ENCODE results near the gene IGSF21.
"Not testable (repeated sequence)": the region's sequence is repeated elsewhere in the genome, so short reads cannot be mapped to it uniquely, and the experiment has no call there.

The IGSF21 gene

DNA sequence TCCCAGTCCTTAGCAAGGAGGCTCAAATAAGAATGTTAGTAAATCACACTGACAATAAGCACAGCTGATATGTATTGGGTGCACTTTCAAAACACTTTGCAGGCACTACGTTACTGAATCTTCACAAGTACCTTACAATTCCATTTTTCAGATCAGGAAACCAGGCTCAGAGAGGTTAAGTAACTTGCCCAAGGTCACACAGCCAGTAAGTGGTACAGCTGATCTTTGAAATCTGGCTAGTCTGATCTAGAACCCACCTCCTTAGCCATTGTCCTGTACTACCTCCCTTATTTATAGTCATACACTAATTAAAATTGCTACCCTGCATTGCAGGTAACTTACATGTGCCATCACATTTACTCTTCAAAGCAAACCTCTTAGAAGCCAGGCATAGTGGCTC is 251.0 kb downstream of the IGSF21 start:
- no peak for DNase-seq (ENCODE audit: low spot score)

DNA sequence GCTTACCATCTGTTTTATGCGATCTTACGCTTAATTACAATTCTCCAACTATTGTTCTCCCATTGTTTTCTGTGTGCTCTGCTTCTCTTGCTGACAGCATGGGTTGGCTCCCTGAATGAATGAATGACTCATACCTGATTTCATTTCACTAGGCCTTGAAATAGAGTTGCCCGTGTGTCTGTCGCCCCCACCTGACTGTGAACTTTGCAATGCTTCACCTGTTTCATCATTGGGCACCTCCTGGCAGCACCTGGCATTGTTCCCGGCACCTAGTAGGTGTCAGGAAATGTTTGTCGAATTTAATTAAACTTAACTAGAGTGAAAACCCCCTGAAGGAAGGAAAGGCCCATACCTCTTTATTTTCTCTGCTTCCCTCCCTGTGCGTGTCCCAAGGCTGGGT is 252.7 kb downstream of the IGSF21 start:
- DNase-seq (ENCODE audit: low spot score) = peak; percentile 50

DNA sequence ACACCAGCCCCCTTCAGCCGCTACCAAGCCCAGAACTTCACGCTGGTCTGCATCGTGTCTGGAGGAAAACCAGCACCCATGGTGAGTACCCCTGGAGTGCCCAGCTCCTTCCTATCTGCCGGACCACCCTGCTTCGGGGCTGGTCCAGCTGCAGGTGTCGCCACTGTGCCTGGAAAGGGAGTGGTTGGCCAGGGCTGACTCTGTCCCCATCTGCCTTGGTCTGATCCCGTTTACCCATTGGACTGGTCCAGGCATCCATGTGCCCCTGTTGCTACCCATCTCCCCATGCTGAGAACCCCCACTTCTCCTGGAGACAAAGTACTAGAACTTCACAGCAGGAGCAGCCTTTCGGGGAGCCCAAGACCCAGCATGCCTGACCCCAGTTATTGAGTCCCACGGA is 254.6 kb downstream of the IGSF21 start:
- no peak for DNase-seq (ENCODE audit: low spot score)

DNA sequence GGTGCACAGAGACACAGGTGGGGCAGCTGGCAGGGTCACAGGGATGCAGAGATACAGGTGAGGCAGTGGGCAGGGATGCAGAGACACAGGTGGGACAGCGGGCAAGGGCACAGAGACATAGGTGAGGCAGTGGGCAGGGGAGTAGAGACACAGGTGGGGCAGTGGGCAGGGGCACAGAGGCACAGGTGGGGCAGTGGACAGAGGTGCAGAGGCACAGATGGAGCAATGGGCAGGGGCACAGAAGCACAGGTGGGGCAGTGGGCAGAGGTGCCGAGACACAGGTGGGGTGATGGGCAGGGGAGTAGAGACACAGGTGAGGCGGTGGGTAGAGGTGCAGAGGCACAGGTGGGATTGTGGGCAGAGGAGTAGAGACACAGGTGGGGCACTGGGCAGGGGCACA is 255.8 kb downstream of the IGSF21 start:
- DNase-seq (ENCODE audit: low spot score) = no peak

DNA sequence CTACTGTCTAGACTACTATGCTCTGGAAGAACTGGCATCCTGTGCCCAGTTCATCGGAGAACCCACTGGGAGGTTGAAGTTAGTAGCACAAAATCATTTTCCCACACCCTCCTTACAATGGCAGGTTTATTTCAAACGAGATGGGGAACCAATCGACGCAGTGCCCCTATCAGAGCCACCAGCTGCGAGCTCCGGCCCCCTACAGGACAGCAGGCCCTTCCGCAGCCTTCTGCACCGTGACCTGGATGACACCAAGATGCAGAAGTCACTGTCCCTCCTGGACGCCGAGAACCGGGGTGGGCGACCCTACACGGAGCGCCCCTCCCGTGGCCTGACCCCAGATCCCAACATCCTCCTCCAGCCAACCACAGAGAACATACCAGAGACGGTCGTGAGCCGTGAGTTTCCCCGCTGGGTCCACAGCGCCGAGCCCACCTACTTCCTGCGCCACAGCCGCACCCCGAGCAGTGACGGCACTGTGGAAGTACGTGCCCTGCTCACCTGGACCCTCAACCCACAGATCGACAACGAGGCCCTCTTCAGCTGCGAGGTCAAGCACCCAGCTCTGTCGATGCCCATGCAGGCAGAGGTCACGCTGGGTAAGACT is 257.6 kb downstream of the IGSF21 start:
- no peak for DNase-seq (ENCODE audit: low spot score)

DNA sequence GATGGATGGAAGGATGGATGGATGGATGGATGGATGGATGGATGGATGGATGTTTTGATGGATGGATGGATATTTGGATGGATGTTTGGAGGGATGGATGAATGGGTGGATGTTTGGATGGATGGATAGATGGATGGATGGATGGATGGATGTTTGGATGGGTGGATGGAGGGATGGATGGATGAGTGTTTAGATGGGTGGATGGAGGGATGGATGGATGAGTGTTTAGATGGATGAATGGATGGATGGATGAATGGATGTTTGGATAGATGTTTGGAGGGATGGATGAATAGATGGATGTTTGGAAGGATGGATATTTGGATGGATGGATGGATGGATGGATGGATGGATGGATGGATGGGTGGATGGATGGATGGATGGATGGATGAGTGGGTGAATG is 264.9 kb downstream of the IGSF21 start:
- DNase-seq (ENCODE audit: low spot score) = not testable (repeated sequence)

DNA sequence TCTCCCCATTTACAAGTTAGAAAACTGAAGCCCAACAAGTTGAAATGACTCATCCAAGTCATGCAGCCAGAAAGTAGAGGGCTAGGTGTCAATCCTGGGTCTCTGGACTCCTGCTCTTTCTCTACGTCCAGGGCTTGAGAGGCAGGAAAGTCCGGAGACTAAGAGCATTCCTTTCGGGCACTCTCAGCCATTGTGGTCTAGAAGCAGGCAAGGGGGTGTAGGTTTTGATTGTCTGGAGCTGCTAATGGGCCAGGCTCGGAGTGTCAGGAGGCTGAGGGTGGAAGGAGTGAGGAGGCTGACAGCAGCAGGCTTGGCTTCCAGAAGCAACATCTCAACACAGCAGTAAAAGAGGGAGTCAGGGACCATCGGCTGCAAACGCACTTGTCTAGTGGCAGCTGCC is 265.6 kb downstream of the IGSF21 start:
- no peak for DNase-seq (ENCODE audit: low spot score)

DNA sequence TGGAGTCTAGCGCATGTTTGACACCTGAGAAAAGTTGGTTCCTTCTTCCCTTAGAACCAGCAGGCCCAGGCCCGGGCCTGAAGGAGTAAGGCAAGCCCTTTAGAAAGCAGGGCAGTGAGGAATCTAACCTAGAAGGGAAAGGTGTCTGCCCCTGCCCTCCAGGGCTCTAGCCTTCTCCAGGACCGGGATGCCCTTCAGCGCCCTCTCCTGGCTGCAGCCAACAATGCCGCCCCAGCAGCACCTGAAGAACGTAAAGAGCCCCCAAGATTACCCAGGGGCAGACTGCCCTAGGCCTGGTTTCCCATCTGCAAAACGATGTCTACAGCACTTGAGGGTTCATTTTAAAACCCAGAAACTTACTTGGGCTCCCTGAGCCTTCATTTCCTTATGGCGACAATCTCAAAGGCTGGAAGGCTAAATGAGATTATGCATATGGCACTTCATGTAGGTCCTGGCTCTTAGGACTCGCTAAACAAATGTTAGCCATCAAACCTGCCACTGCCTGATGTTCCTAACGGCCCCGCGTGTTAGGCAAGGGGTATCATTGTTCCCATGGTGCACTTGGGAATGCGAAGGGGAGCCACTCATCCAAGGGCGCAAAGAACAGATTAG is 266.4 kb downstream of the IGSF21 start:
- peak; percentile 37 for DNase-seq (ENCODE audit: low spot score)

DNA sequence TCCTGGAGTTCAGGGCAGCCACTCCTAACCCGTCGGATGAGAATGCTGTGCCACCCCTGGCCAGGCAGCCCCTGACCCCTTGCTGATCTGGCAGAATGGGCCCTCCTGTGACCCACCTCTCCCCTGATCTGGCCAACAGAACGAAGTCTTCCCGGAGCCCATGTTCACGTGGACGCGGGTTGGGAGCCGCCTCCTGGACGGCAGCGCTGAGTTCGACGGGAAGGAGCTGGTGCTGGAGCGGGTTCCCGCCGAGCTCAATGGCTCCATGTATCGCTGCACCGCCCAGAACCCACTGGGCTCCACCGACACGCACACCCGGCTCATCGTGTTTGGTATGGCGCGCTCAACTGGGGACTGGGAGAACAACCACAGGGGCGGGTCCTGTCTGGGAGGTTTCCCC is 269.1 kb downstream of the IGSF21 start:
- DNase-seq (ENCODE audit: low spot score) = no peak

DNA sequence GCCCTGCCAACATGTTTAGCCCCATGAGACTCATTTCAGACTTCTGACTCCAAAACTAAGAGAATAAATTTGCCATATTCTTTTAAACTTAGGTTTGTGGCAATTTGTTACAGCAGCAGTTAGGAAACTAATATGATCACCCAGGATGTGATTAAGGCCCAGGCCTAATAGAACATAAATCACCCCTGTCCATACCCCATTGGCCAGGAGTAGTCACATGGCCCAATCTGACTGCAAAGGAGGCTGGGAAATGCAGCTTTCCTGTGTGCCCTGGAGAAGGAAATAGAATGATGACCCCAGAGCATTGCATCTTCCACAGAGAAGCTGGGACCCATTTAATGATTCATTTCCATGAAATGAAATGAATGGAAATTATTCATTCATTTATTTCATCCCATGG is 272.7 kb downstream of the IGSF21 start:
- DNase-seq (ENCODE audit: low spot score) = no peak

DNA sequence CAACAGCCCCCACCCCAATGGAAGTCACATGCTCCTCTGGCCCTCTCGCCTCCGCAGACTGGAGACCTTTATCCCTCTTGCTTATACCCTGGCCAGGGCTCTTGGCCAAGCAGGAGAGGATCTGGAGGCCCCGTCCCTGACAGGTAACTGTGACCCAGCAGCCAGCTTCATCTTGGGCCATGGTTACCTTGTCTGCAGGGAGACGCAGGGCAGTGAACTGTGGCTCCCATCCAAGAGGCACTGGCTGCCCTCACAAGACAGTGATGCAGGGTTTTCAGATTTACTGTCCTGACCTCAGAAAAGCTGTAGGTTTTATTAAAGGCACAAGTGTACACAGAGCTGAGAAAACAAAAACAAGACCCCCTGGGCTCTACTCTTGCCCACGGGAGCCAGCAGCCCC is 276.5 kb downstream of the IGSF21 start:
- DNase-seq (ENCODE audit: low spot score) = no peak

DNA sequence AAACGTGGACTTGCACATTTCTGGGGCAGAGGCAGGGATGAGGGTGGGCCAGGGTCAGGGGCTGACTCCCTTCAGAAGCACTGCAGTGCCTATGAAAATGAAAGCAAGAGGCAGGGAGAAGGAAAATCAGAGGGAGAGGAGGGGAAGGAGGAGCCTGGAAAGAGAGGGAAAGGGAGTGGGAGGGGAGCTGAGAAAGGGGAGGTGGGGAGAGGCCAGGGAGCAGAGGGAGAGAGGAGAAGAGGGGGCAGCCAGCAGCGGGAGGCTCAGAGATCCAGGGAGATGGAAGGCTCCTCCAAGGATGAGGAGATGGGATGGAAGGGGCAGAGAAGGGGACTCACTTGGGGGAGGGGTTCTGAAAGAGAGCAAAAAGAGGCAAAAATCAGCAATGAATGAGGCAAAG is 276.9 kb downstream of the IGSF21 start:
- DNase-seq (ENCODE audit: low spot score) = no peak

DNA sequence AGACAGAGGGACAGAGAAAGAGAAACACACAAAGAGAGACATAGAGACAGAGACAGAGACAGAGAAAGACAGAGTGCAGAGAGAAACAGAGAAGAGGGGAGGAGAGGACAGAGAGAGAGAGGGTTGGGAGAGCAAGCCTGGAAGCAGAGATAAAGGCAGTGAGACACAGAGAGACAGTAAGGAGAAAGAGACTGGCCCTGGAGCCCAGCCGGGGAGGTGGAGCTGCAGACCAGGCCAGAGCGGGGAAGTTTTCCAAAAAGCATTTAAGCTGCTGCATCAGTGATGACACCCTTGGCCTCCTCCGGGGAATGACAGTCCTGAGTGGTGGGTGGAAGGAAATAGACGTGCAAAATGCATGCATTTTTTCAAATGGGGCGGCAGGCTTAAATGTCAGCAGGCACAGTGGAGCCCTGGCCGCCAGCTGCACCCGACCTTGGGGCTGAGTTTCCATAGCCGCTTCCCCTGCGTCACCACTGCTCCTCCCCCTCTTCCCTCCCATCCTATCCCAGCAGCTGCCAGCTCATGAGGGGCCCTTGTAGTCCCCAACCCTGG is 277.7 kb downstream of the IGSF21 start:
- DNase-seq (ENCODE audit: low spot score) = peak; percentile 70

DNA sequence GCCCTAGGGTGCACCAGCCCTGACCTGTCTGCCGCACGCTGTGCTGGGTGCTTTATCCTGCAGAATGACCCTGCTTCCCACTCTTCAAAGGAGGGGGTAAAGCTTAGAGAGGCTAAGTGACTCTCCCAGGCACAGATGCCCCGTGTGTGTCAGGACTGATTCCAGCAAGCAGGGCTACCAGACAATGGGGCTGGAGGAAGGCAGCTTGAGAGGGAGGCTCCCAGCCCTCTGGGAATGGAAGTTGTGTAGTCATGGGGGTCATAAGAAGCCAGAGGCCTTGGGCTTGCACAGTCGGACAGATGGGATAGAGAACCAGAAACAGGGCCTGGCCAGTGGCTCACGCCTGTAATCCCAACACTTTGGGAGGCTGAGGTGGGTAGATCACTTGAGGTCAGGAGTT is 279.0 kb downstream of the IGSF21 start:
- no peak for DNase-seq (ENCODE audit: low spot score)

DNA sequence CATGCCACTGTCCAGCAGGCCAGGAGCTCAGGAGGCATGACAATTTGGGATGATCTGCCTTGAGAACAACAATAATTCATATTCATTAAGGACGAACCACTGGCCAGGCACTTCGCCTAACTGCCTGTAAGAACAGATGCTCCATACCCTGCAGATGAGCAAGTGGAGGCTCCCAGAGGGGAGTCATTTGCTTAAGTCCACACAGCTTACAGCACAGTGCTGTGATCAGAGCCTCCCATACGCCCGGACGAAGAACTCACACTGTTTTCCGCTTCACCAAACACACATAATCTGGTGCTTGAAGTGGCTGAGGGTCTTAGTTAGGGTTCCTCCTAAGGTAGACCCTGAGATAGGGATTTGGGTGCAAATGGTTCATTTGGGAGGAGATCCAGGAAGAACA is 279.7 kb downstream of the IGSF21 start:
- DNase-seq (ENCODE audit: low spot score) = no peak

DNA sequence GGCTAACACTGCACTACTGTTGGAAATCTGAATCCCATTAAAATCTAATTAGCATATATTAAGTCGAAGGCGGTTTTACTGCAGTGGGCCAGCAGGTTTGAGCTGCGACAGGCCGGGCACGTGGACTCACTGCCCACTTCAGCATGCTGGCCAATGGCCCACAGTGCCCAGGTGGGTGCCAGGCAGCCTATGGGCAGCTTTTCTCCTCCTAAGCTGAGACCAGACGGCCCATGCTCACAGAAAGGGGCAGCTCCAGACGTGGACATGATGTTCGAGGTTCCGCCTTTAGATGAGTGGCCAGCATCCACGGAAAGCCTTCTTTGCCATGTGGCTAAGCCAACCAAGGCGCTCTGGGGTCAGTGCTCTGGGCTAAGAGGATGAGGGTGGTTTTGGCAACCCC is 283.4 kb downstream of the IGSF21 start:
- no peak for DNase-seq (ENCODE audit: low spot score)

DNA sequence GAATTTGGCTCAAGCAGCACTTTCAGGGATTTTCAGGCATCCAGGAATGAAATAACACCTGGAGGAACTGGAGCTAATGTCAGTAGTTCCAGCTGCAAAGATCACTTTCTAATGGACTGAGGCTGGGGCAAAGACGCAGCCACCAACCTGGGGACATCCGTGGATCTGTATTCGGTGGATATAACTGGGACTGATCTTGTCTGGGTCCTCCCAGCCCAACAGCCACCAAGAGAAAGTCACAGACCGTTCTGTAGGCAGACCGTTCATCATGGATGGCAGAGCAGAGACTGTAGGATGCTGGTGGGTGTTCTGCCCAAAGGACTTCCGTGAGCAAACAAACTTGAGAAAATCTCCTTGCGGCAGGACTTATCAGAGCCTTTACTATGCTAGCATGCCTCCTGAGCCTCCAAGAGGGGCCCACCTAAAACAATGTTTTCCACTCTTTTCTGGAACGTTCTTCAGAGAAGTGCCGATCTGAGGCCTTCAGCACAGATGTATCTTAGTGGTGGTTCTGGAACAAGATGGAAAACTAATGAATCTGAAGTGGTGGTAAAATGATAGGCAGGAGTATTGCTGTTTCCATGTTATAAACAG is 287.1 kb downstream of the IGSF21 start:
- DNase-seq (ENCODE audit: low spot score) = no peak

DNA sequence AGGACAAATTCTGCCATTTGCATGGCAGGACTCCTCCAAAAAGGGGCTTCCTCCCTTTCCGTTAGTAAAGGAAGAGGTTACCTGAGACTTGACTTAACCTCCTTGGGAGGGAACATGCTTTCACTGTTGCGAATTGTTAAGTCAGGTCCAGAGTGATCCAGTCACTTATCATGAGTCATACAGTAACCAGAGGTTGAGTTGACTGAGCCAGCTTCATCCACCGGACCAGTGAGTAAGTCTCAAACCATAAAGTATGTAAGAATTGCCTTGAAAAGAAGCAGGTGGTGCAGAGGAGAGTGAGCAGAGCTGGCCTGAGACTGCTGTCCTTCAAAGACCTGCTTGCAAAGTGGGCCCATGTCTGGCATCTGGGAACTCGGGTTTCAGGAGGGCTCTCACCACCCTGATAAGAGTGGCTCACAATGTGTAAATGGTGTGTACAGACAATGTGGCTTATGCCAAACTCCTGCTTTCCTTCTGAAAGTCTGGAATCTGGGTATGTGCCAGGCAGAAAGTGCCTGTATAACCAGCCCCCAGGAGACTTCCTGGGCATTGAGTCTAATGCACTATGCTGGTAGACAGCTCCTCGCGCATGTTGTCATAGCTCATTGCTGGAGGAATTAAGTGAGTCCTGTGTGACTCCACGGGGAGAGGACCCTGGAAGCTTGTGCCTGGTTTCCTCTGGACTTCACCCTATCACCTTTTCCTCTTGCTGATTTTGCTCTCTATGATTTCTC is 288.8 kb downstream of the IGSF21 start:
- DNase-seq (ENCODE audit: low spot score) = no peak

DNA sequence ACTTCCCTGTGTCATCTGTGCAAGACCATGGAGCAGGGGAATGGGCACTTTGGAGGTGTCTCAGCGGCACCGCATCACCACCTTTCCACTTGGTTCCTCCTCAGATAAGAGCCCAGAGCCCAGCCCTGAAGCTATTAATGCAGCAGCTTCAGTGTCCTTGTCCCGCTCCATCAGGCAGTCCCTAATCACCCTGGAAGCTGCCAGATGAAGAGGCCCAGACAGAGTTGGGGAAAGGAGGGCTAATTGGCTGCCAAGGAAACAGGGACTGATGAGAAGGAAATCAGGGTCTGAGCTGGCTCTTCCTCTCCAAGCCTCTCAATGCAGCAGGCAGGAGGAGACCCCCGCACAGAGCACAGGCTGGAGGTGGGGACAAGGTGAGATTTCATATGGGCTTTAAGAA is 290.0 kb downstream of the IGSF21 start:
- DNase-seq (ENCODE audit: low spot score) = no peak

DNA sequence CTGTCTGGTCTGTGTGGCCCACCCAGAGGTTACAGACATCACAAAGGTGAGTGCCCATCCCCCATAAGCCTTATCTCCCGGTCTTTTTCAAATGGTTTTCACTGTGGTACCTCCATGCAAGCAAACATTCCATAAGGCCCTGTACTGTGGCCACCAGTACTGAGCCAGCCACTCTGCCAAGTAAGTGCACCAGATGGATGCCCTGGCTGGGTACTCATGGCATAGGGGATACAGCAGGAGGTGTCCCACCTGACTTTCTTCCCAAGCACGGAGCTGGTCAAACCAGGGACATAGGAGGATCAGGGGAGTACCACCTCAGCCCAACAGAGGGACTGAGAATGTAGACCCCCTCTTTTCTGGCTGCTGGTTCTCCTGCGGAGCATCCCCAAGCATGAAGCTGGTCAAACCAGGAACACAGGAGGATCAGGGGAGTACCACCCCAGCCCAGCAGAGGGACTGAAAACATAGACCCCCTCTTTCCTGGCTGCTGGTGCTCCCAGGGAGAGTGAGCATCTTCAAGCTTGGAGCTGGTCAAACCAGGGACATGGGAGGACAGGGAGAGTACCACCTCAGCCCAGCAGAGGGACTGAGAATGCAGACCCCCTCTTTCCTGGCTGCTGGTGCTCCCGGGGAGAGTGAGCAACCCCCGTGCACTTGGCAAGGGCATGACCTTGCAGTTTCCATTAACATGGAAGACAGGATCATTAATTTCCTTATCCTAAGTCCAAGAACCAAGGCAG is 291.4 kb downstream of the IGSF21 start:
- peak; percentile 54 for DNase-seq (ENCODE audit: low spot score)

DNA sequence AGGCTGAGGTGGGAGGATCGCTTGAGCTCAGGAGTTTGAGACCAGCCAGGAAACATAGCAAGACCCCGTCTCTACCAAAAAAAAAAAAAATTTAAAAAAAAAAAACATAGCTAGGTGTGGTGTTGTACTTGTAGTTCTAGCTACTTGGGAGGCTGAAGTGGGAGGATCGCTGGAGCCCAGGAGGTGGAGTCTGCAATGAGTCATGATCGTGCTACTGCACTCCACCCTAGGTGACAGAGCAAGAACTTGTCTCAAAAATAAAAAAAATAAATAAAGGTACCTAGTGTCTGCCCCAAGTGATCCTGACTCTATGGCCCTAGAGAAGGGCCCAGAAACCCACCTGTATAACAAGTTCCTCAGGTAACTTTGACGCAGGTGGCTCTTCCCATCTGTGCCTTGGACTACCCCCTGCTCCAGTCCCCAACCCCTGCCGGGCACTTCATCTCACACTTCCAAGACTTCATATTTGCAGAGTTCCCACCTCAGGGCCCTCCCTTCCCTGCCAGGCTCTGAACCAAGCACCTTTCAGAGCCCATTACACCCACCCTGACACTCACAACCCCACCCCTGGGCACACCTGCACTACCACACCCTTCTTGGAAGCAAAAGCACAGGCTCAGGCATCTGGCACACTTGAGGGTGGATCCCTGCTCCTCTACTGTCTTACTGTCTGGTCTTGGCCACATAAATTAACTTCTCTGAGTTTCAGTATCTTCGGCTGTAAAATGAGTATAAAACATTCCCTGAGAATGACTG is 292.9 kb downstream of the IGSF21 start:
- DNase-seq (ENCODE audit: low spot score) = no peak

DNA sequence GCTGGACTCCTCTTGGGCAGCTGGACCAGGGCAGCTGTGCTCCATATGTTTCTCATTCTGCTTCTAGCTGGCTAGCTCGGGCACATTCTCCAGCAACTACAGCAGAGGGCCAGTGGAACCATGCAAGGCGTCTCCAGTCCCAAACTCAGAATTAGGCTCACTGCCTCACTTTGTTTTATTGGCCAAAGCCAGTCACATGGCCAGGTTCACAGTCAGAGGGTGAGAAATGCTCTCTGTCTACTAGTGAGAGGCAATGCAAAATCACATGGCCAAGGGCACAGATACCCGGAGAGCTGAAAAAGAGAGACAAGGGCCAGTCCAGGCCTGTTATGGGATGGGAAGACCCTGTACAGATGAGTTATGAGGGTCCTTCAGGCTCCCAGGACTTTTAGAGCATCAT is 294.3 kb downstream of the IGSF21 start:
- DNase-seq (ENCODE audit: low spot score) = no peak

Data from cerebellar cortex (tissue), 1 donor.